Activated CD8-positive, alpha-beta memory T cell treated with anti-CD3 and anti-CD28 coated beads for 24 hours (primary cell): ENCODE results near the gene FOXN4.

Experiments used
- DNase-seq: peaks from one replicate; pipeline ENCODE4 v3.0.0-alpha.2; 2020

FOXN4 gene

GRCh38 chr12:109305547-109305946, 3.5 kb downstream of the FOXN4 start:
- no peak for DNase-seq

- DNase-seq = no peak
Observed at GRCh38 chr12:109304485-109304884, 4.6 kb downstream of the FOXN4 start.

- no peak for DNase-seq
Observed at GRCh38 chr12:109302770-109303169, 6.3 kb downstream of the FOXN4 start.

GRCh38 chr12:109302358-109302757, 6.7 kb downstream of the FOXN4 start:
- no peak for DNase-seq

GRCh38 chr12:109301643-109302168, 7.4 kb downstream of the FOXN4 start:
- DNase-seq = no peak

GRCh38 chr12:109299849-109300248, 9.2 kb downstream of the FOXN4 start:
- no peak for DNase-seq

- DNase-seq = no peak
Observed at GRCh38 chr12:109296431-109296830, 12.7 kb downstream of the FOXN4 start.

GRCh38 chr12:109295764-109296425, 13.2 kb downstream of the FOXN4 start:
- no peak for DNase-seq

- no peak for DNase-seq
Observed at GRCh38 chr12:109294286-109294796, 14.7 kb downstream of the FOXN4 start.

GRCh38 chr12:109293106-109293505, 16.0 kb downstream of the FOXN4 start:
- no peak for DNase-seq

GRCh38 chr12:109292342-109292711, 16.8 kb downstream of the FOXN4 start:
- DNase-seq = no peak

GRCh38 chr12:109291521-109292341, 17.4 kb downstream of the FOXN4 start:
- no peak for DNase-seq

GRCh38 chr12:109291117-109291516, 18.0 kb downstream of the FOXN4 start:
- no peak for DNase-seq

GRCh38 chr12:109290061-109290460, 19.0 kb downstream of the FOXN4 start:
- no peak for DNase-seq

GRCh38 chr12:109289551-109289950, 19.5 kb downstream of the FOXN4 start:
- DNase-seq = no peak

GRCh38 chr12:109289004-109289403, 20.1 kb downstream of the FOXN4 start:
- DNase-seq = no peak

- DNase-seq = no peak
Observed at GRCh38 chr12:109288571-109288970, 20.5 kb downstream of the FOXN4 start.

GRCh38 chr12:109287811-109288469, 21.1 kb downstream of the FOXN4 start:
- no peak for DNase-seq

- DNase-seq = no peak
Observed at GRCh38 chr12:109287181-109287580, 21.9 kb downstream of the FOXN4 start.

GRCh38 chr12:109286652-109287051, 22.4 kb downstream of the FOXN4 start:
- no peak for DNase-seq

GRCh38 chr12:109286252-109286651, 22.8 kb downstream of the FOXN4 start:
- DNase-seq = no peak

GRCh38 chr12:109284392-109284791, 24.7 kb downstream of the FOXN4 start:
- no peak for DNase-seq

- DNase-seq = no peak
Observed at GRCh38 chr12:109281452-109281851, 27.6 kb downstream of the FOXN4 start.

- no peak for DNase-seq
Observed at GRCh38 chr12:109279525-109279924, 29.6 kb downstream of the FOXN4 start.
